Upper lobe of right lung (tissue), 1 donor: ENCODE data around the gene SOX18. TPM values are rescaled to one million over a fixed set of nuclear protein-coding genes. Genes with fewer than 3 reads are reported as not detected.

ENCODE experiments used
- ATAC-seq: fragments of 200-7000 bp; cut with Tn5 transposase; one replicate; pipeline ENCODE4 v1.9.1; 2020; ENCODE audit warnings: mild to moderate bottlenecking, moderate library complexity
- DNase-seq: peaks from one replicate; pipeline ENCODE4 v3.0.0-alpha.2; 2020
- H3K27ac ChIP-seq: fragments of 200-600 bp; one replicate; pipeline ENCODE4 v1.8.0; 2022
- H3K27me3 ChIP-seq: fragments of 200-600 bp; one replicate; pipeline ENCODE4 v1.8.0; 2022; ENCODE audit warnings: mild to moderate bottlenecking
- H3K36me3 ChIP-seq: fragments of 200-600 bp; one replicate; pipeline ENCODE4 v1.8.0; 2022
- H3K4me1 ChIP-seq: fragments of 200-600 bp; one replicate; pipeline ENCODE4 v1.8.0; 2022
- H3K4me3 ChIP-seq: fragments of 200-600 bp; one replicate; pipeline ENCODE4 v1.8.0; 2022; ENCODE audit warnings: mild to moderate bottlenecking
- H3K9me3 ChIP-seq: fragments of 200-600 bp; one replicate; pipeline ENCODE4 v1.8.0; 2022
- intact Hi-C: fragments of 100-400 bp; cut with DNase I; formaldehyde crosslinking; loops from one replicate; pipeline ENCODE4 v1.11.0; 2022
- total RNA-seq: library from RNA; stranded (reverse); fragmentation: NEBNext Ultra II Directional; extraction: Animal tissue kit (Norgen Biotek cat#: 25700); gene quantifications from one replicate; pipeline ENCODE4 v1.2.1, GENCODE V29; 2021
- TF ChIP-seq, protein P1 (sequence below): fragments of 200-600 bp; IDR thresholded peaks from one replicate; pipeline ENCODE4 v1.8.0; 2022; ENCODE audit warnings: antibody characterized with exemption
- donor health status: DM: no; HTN: yes; CAD: no; lungs with severe emphysema.

Gene SOX18
- total RNA-seq, 1 donor from 2014 or later, result 135 TPM

DNA sequence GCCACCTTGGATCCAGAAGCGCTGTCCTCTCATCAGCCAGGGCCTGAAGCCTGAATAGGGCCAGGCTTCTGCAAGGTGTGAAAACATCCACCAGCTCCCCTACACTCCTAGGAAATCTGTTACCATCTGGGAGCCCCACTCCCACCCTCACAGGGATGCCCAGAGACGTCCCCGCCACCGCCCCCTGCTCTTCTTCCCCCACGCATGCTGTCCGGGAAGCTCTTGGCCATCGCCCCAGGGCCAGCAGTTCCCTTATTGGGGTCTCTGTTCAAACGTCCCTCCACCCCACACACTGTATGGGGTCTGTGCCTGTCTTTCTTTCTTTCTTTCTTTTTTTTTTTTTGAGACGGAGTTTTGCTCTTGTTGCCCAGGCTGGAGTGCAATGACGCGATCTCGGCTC lies 26.1 kb upstream of the SOX18 start:
- no peak overlapping the region for H3K27ac ChIP-seq
- intact Hi-C loops, result no loop called here
- H3K9me3 ChIP-seq, result no peaks in the 10 kb centered on the region
- no peaks in the 10 kb centered on the region for H3K27me3 ChIP-seq
- peaks cover 15% of the 10 kb centered on the region for H3K36me3 ChIP-seq
- no peak for ATAC-seq
- no peak overlapping the region for H3K4me3 ChIP-seq
- no peak for DNase-seq
- TF ChIP-seq, protein P1, sequence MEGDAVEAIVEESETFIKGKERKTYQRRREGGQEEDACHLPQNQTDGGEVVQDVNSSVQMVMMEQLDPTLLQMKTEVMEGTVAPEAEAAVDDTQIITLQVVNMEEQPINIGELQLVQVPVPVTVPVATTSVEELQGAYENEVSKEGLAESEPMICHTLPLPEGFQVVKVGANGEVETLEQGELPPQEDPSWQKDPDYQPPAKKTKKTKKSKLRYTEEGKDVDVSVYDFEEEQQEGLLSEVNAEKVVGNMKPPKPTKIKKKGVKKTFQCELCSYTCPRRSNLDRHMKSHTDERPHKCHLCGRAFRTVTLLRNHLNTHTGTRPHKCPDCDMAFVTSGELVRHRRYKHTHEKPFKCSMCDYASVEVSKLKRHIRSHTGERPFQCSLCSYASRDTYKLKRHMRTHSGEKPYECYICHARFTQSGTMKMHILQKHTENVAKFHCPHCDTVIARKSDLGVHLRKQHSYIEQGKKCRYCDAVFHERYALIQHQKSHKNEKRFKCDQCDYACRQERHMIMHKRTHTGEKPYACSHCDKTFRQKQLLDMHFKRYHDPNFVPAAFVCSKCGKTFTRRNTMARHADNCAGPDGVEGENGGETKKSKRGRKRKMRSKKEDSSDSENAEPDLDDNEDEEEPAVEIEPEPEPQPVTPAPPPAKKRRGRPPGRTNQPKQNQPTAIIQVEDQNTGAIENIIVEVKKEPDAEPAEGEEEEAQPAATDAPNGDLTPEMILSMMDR, result no peak
- peaks cover 17% of the 10 kb centered on the region for H3K4me1 ChIP-seq

- TF ChIP-seq, protein P1, result no peak
- H3K9me3 ChIP-seq, result no peaks in the 10 kb centered on the region
- ATAC-seq (no peak), DNase-seq (no peak)
- H3K27ac ChIP-seq, result no peak overlapping the region
- H3K36me3 ChIP-seq, result peaks cover 15% of the 10 kb centered on the region
- intact Hi-C loops, result no loop called here
- no peaks in the 10 kb centered on the region for H3K27me3 ChIP-seq
- H3K4me1 ChIP-seq, result peaks cover 17% of the 10 kb centered on the region
- no peak overlapping the region for H3K4me3 ChIP-seq
These were observed 25.5 kb upstream of the SOX18 start for GRCh38 chr20:64074963-64075362.

- no peak for DNase-seq
- Histone ChIP-seq H3K4me1 (peaks cover 15% of the 10 kb centered on the region), H3K9me3 (no peaks in the 10 kb centered on the region), H3K27ac (no peak overlapping the region), H3K36me3 (peaks cover 15% of the 10 kb centered on the region), H3K27me3 (no peaks in the 10 kb centered on the region), H3K4me3 (no peak overlapping the region)
- ATAC-seq, result no peak
- intact Hi-C loops, result no loop called here
- TF ChIP-seq, protein P1, result no peak
These were observed 24.8 kb upstream of the SOX18 start for GRCh38 chr20:64074184-64074789.

- H3K4me1 ChIP-seq, result peaks cover 9% of the 10 kb centered on the region
- H3K27ac ChIP-seq, result no peak overlapping the region
- no peaks in the 10 kb centered on the region for H3K27me3 ChIP-seq
- no peak for DNase-seq
- H3K4me3 ChIP-seq, result no peak overlapping the region
- peaks cover 15% of the 10 kb centered on the region for H3K36me3 ChIP-seq
- no peaks in the 10 kb centered on the region for H3K9me3 ChIP-seq
- no peak for ATAC-seq
- intact Hi-C loops, result no loop called here
- TF ChIP-seq, protein P1, result no peak
These were observed 24.2 kb upstream of the SOX18 start for GRCh38 chr20:64073476-64074183.

- Histone ChIP-seq H3K36me3 (peaks cover 15% of the 10 kb centered on the region), H3K27me3 (no peaks in the 10 kb centered on the region), H3K27ac (no peak overlapping the region), H3K4me3 (no peak overlapping the region), H3K4me1 (no peaks in the 10 kb centered on the region), H3K9me3 (no peaks in the 10 kb centered on the region)
- intact Hi-C loops, result no loop called here
- DNase-seq, result no peak
- ATAC-seq, result no peak
- TF ChIP-seq, protein P1, result no peak
These were observed 23.1 kb upstream of the SOX18 start for GRCh38 chr20:64072498-64073063.
